ENCODE results near the gene HMSD.

Gene HMSD

GRCh38 chr18:63997041-63997440 is 47.9 kb downstream of the HMSD start:
- DNase-seq: no peak

GRCh38 chr18:63997606-63998005 is 48.5 kb downstream of the HMSD start:
- DNase-seq: no peak

GRCh38 chr18:63999871-64000270 is 50.8 kb downstream of the HMSD start:
- DNase-seq: no peak

GRCh38 chr18:64002581-64002980 is 53.5 kb downstream of the HMSD start:
- DNase-seq: no peak

- no peak for DNase-seq
These were observed 60.2 kb downstream of the HMSD start for GRCh38 chr18:64009305-64009704.
